Stimulated activated effector memory CD8-positive, alpha-beta T cell treated with anti-CD3 and anti-CD28 coated beads, Interleukin-12 subunit alpha, Interleukin-12 subunit beta, amount 100 ng/mL, for 72 hours (primary cell): ENCODE data around the gene MACROD2.
A peak's percentile ranks its signal among the peaks of the same experiment; 100 is the strongest.

Experiments used
- ATAC-seq: fragments of 150-1000 bp; cut with Tn5 transposase; 2 replicates; pipeline ENCODE4 v1.10.0; 2021
- DNase-seq, 2 donors: peaks; one replicate each; pipeline ENCODE4 v3.0.0; 2021 to 2022; ENCODE audit warnings: low spot score in 2 of 2
- H3K27ac Mint-ChIP-seq: one replicate; pipeline ENCODE4 v1.8.0; 2022; ENCODE audit warnings: mild to moderate bottlenecking, mixed read lengths
- H3K36me3 Mint-ChIP-seq: one replicate; pipeline ENCODE4 v1.8.0; 2022; ENCODE audit warnings: mild to moderate bottlenecking, mixed read lengths
- H3K4me1 Mint-ChIP-seq: one replicate; pipeline ENCODE4 v1.8.0; 2022; ENCODE audit warnings: mixed read lengths
- H3K4me3 Mint-ChIP-seq: one replicate; pipeline ENCODE4 v1.8.0; 2022; ENCODE audit warnings: mild to moderate bottlenecking, mixed read lengths
- H3K9me3 Mint-ChIP-seq: one replicate; pipeline ENCODE4 v1.8.0; 2022; ENCODE audit warnings: mixed read lengths

The MACROD2 gene

DNA sequence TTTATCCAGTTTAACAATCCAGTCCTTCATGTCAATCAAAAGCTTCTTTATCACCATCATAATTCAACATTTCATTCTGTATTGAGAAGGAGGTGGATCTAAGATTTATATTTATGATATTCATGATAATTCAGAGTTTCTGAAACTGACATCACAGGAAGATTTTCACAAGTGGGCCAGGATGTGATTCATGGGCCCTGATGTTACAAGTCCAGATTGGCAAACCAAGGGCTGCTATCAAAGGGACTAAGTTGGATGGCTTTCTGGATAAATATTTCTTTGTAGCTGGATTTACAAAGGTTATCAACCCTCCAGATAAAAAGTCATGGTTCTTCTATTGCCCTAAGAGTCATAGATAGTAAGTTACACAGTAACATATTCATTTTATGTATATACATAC lies 1711.4 kb downstream of the MACROD2 start:
- no peak for DNase-seq
- Mint-ChIP-seq H3K27ac (no peak overlapping the region), H3K36me3 (no peaks in the 10 kb centered on the region), H3K4me3 (no peak overlapping the region), H3K9me3 (peaks cover 3% of the 10 kb centered on the region), H3K4me1 (no peaks in the 10 kb centered on the region)
- ATAC-seq, result no peak

DNA sequence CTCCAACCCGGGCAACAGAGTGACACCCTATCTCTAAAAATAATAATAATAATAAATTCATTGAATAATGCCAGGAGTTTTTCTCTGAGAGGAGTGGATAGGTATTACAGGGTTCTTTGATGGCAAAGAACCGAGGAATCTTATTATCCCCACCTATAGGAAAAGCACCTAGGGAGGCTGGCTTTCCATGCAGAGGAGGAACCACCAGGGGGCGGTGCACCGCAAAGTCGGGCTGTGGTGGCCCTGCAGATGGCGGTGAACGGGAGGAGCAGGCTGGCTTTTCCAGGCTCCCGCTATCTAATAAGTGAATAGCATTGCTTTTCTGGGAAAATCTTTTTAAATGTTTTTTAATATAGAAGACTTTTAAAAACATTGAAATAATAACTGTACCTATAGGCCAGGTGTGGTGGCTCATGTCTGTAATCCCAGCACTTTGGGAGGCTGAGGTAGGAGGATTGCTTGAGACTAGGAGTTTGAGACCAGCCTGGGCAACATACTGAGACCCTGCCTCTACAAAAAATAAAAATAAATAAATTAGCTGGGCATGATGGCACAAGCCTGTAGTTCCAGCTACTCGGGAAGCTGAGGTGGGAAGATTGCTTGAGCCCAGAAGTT lies 1713.8 kb downstream of the MACROD2 start:
- H3K27ac Mint-ChIP-seq, result no peak overlapping the region
- peaks cover 7% of the 10 kb centered on the region for H3K9me3 Mint-ChIP-seq
- DNase-seq, result peak; percentile 3 to 52
- ATAC-seq, result no peak
- H3K36me3 Mint-ChIP-seq, result no peaks in the 10 kb centered on the region
- no peaks in the 10 kb centered on the region for H3K4me1 Mint-ChIP-seq
- no peak overlapping the region for H3K4me3 Mint-ChIP-seq

DNA sequence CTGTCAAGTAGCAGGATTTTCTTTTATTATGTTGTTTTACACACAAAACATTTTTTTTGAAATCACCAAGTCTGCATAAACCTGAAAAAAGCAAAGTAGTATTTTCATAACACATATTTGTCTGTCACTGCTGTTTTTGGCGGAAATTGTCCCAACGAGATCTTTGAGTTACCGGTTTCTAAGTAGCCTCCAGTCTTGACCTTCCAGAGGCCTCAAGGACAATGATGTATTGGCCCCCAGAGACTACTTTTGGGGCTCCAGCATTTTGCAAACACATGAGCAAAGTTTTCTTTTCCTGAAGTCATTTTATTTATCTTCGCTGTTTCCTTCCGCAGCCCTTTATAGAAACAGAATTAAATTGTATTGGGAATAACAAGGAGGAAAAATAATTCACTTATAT lies 1715.3 kb downstream of the MACROD2 start:
- Mint-ChIP-seq H3K4me1 (no peaks in the 10 kb centered on the region), H3K9me3 (peaks cover 5% of the 10 kb centered on the region), H3K27ac (no peak overlapping the region), H3K4me3 (no peak overlapping the region), H3K36me3 (no peaks in the 10 kb centered on the region)
- DNase-seq (no peak), ATAC-seq (no peak)

DNA sequence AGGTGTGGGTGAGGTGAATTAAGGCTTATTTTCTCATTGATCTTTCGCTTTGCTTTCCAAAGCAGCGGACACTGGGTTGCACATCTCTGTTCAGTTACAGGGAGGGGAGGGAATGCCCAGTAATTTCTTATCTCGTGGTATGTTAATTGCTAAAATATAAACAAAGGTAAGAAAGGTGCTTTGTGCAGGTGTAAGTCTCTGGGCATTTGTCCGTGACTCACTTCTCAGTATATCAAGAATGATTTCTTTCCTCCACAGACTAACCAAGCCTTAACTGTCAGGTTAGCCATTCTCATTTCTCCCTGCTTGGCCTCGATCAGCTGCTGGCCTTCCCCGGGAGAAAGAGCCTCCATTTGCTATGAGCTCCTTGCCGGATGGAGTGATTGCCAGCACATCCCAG lies 1715.9 kb downstream of the MACROD2 start:
- H3K4me1 Mint-ChIP-seq, result no peaks in the 10 kb centered on the region
- DNase-seq (no peak), ATAC-seq (no peak)
- no peak overlapping the region for H3K4me3 Mint-ChIP-seq
- no peak overlapping the region for H3K27ac Mint-ChIP-seq
- peaks cover 5% of the 10 kb centered on the region for H3K9me3 Mint-ChIP-seq
- H3K36me3 Mint-ChIP-seq, result no peaks in the 10 kb centered on the region

DNA sequence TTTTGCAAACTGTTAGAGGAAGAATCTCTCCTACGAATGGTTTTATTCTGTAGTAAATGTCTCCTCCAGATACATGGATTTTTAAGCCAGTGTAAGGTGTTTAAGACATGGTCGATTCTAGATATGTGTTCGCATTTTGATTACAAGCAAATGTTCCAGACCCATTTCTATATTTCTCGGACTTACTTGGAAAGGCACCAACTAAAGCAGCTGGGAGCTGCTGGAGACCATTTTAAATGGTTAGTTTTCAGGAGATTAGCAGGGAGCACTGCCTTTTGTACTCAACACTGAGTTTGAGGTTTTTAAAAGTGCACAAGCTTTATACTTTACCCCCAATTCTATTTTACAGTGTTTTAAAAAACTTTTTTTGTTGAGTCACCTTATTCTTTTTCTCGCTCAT lies 1720.9 kb downstream of the MACROD2 start:
- no peak overlapping the region for H3K27ac Mint-ChIP-seq
- H3K4me3 Mint-ChIP-seq, result no peak overlapping the region
- peaks cover 12% of the 10 kb centered on the region for H3K9me3 Mint-ChIP-seq
- DNase-seq (no peak), ATAC-seq (no peak)
- no peaks in the 10 kb centered on the region for H3K4me1 Mint-ChIP-seq
- H3K36me3 Mint-ChIP-seq, result no peaks in the 10 kb centered on the region

DNA sequence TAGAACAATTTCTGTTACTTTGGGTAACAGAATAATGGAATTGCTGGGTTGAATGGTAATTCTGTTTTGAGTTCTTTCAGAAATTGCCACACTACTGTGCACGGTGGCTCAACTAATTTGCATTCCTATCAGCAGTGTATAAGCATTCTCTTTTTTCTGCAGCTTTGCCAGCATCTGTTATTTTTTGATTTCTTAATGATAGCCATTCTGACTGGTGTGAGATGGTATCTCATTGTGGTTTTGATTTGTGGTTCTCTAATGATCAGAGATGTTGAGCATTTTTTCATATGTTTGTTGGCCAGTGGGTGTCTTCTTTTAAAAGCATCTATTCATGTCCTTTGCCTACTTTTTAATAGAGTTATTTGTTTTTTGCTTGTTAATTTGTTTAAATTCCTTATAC lies 1731.1 kb downstream of the MACROD2 start:
- H3K27ac Mint-ChIP-seq, result no peak overlapping the region
- ATAC-seq (no peak), DNase-seq (no peak)
- no peaks in the 10 kb centered on the region for H3K4me1 Mint-ChIP-seq
- H3K36me3 Mint-ChIP-seq, result no peaks in the 10 kb centered on the region
- peaks cover 27% of the 10 kb centered on the region for H3K9me3 Mint-ChIP-seq
- H3K4me3 Mint-ChIP-seq, result no peak overlapping the region

DNA sequence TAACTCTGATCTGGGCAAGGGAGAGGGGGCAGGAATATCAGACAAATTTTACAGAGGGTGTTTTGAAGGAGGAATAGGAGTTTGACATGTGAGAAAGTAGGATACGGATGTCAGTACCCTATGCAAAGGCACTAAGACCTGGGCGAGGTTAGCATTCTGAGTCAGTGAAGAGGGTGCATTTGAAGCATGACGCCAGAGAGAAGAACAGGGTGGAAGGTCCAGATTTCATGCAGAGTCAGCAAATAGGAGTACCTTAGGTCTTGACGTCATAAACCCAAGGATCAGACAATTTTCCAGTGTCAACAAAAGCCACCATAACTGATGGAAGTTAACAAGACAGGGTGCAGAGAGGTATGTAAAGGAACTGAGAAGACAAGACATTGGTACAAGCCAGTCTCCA lies 1738.7 kb downstream of the MACROD2 start:
- ATAC-seq (no peak), DNase-seq (no peak)
- peaks cover 20% of the 10 kb centered on the region for H3K9me3 Mint-ChIP-seq
- H3K4me3 Mint-ChIP-seq, result no peak overlapping the region
- H3K27ac Mint-ChIP-seq, result no peak overlapping the region
- H3K36me3 Mint-ChIP-seq, result no peaks in the 10 kb centered on the region
- H3K4me1 Mint-ChIP-seq, result no peaks in the 10 kb centered on the region

DNA sequence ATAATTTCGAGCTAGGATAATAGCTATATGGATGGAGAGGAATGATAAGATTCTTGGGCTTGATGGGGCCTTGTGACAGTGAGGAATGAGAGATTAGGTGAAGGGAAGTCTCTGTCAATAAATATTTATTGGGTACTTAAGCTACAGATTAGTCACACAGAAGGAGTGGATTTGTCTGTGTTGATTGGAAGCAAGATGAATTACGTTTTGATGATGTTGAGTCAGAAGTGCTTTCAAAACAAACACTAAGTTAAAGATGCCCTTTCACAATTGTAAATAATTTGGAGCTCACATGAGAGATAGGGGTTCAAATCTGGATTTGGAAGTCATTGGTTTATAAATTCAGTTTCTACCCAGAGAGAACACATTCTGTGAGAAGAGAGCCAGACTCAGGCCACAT lies 1743.7 kb downstream of the MACROD2 start:
- Mint-ChIP-seq H3K9me3 (peaks cover 11% of the 10 kb centered on the region), H3K36me3 (no peaks in the 10 kb centered on the region), H3K27ac (no peak overlapping the region), H3K4me3 (no peak overlapping the region), H3K4me1 (no peaks in the 10 kb centered on the region)
- DNase-seq (no peak), ATAC-seq (no peak)

DNA sequence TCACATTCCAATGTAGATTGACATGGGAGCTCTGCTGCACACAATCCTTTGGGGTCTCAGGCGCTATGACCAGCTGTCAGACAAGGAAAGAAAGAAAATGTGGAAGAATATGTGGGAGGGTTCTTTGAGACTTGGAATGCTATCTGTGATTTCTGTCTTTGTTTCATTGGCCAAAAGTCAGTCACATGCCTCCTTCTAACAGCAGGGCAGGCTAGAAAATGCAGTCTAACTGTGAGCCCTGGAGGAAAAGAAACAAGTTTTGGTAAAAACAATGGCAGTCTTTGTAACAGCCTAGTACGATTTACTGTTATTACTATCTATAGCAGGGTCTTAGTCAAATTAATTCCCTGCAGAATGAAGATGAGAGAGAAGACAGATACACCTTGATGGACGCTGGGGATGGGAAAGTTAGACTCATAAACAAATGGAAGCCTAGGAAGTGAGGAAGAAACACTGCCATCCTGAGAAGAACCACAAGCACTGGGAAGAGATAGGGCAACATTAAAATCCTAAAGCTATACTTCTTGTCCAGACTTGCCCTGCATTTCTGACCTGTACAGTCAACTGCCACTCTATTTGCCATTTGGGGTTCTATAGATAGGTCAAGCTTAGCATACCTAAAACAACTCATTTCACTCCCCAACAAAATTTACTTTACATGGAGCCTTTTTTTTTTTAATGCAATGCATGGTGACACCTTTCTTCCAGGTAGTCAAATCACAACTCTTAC lies 1744.9 kb downstream of the MACROD2 start:
- Mint-ChIP-seq H3K9me3 (peaks cover 10% of the 10 kb centered on the region), H3K4me1 (no peaks in the 10 kb centered on the region), H3K27ac (no peak overlapping the region), H3K36me3 (no peaks in the 10 kb centered on the region), H3K4me3 (no peak overlapping the region)
- DNase-seq (no peak), ATAC-seq (no peak)

DNA sequence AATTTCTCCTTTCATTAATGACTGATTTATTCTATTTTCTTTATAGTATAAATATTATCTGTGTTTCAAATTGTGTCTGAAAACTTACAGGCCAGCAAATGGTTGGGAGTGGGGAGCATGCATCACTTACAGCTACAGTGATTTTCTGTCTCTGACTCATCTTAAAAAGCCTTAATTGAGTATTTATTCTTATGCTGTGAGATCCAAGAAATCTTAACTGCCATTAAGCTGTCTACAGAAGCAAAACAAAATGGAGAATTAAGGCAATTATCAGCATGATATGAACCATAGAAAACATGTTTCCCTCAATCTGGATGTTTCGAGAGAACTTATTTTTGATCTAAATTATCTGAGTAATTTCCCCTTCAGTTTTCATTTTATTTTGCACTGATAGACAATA lies 1746.8 kb downstream of the MACROD2 start:
- Mint-ChIP-seq H3K4me1 (no peaks in the 10 kb centered on the region), H3K27ac (no peak overlapping the region), H3K36me3 (no peaks in the 10 kb centered on the region), H3K9me3 (peaks cover 6% of the 10 kb centered on the region), H3K4me3 (no peak overlapping the region)
- ATAC-seq, result no peak
- no peak for DNase-seq

DNA sequence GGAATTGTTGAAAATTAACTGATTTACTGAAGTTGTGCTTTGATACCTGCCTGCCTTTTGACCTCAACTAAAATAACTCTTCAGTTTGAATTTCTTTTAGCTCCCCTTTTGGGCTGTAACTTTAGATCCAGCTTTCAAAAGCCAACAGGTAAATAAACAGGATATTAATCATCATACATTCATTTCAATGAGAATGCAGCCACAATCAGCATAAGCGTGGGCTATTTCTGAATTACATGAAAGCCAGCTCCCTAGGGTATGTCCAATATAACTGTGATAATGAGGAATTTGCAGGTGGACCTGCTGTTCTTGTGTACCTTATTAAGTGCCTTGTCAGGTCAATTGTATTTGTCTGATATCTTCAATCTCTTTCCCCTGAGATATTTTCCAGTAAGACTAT lies 1747.3 kb downstream of the MACROD2 start:
- H3K4me1 Mint-ChIP-seq, result no peaks in the 10 kb centered on the region
- no peaks in the 10 kb centered on the region for H3K36me3 Mint-ChIP-seq
- H3K4me3 Mint-ChIP-seq, result no peak overlapping the region
- ATAC-seq (no peak), DNase-seq (no peak)
- no peak overlapping the region for H3K27ac Mint-ChIP-seq
- H3K9me3 Mint-ChIP-seq, result peaks cover 6% of the 10 kb centered on the region

DNA sequence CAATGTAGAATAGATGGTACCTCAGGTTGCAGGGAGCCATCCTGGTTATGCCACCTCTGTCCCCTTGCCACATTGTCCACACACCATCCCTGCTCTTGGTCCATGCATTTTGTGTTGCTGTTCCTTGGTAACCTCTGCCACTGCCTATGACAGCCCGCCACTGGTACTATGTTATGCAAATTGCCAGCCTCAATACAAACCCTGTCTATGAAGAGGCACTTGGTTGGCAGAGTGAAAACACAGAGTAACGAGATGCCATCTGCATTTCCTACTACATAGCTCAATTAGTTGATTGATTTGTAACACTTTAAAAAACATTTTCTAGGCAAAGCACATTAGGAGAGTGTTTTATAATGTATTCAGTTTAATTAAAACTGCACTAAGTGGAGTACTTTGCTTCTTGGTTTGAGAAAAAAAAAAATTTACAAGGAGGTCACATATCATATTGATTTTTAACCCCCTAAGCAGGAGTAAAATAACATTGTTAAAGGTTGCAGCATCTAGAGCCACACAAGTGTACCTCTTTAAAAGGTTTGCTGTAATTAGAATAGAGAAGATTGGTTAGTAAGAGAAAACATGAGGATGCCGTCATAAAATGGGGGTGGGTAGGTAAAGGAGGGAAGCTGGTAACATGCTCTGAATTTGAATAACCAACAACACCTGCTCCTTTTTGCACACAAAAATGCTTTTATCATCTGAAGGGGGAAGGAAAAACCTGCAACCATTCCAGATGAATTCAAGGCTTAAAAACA lies 1760.9 kb downstream of the MACROD2 start:
- H3K4me3 Mint-ChIP-seq, result no peak overlapping the region
- no peak overlapping the region for H3K27ac Mint-ChIP-seq
- H3K9me3 Mint-ChIP-seq, result no peaks in the 10 kb centered on the region
- no peaks in the 10 kb centered on the region for H3K4me1 Mint-ChIP-seq
- no peak for ATAC-seq
- DNase-seq, result no peak
- H3K36me3 Mint-ChIP-seq, result no peaks in the 10 kb centered on the region

DNA sequence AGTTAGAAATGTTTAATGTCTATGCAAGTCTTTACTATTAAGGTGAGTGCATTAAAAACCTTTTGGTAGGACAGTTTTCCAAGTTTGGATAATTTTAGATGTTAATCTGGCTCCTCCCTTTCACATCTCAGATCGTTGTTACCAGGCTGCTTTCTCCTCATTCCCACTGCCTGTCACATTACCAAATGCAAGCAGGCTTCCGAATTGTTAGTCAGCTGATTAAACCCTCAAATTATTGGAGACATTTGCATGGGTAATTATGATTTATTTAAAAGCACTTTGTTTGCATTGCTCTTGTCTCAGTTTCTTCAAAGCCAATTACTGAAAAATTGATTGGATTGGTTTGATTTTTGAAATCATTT lies 1761.4 kb downstream of the MACROD2 start:
- ATAC-seq (no peak), DNase-seq (no peak)
- Mint-ChIP-seq H3K36me3 (no peaks in the 10 kb centered on the region), H3K4me1 (no peaks in the 10 kb centered on the region), H3K9me3 (no peaks in the 10 kb centered on the region), H3K27ac (no peak overlapping the region), H3K4me3 (no peak overlapping the region)

DNA sequence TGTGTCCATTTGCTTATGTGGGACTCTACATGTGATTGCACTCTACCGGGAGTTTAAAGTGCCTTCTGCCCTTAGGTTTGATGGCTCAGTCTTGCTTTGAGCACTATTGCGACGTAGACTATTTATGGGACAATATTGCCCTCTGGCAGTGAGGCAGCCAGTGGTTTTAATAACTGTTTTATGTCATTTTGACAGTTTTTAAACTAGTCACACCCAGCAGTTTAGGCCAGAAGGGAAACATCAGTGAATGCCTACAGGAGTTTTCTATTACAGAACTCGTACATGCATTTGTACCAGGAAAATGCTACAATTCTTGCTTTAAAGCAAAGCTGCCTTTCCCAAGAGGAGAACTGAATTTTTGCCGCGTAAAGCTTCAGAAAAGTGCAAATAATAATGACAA lies 1764.3 kb downstream of the MACROD2 start:
- H3K4me3 Mint-ChIP-seq, result no peak overlapping the region
- DNase-seq (no peak), ATAC-seq (no peak)
- no peaks in the 10 kb centered on the region for H3K36me3 Mint-ChIP-seq
- H3K27ac Mint-ChIP-seq, result no peak overlapping the region
- peaks cover 3% of the 10 kb centered on the region for H3K9me3 Mint-ChIP-seq
- H3K4me1 Mint-ChIP-seq, result no peaks in the 10 kb centered on the region

DNA sequence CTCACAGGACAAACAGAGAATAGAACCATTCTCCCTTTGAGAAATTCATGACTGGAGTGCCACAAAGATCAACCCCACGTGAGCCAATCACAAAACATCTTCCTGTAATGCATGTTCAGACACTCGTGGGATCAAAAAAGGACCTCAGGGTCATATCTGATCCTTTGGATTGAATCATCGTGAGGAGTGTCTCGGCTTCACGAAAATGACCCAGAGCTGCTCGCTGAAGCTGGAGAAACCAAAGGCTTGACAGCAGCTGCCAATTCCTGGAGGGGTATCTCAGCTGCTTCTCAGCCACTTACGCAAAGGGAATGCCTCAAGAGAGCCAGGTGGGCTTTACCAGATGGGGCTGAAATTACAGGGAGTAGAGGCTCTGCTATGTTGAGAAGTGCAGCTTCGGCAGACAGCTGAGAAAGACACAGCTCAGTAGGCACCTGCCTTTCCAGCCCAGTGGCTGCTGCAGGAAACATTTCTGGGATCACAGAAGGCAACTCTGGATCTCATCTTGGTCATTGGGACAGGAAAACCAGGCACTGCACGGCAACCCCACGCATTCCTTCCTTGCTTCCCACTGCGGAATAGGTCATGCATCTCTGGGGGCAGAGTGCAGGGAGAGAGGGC lies 1764.8 kb downstream of the MACROD2 start:
- Mint-ChIP-seq H3K9me3 (peaks cover 8% of the 10 kb centered on the region), H3K4me1 (no peaks in the 10 kb centered on the region), H3K36me3 (no peaks in the 10 kb centered on the region), H3K4me3 (no peak overlapping the region), H3K27ac (no peak overlapping the region)
- no peak for ATAC-seq
- no peak for DNase-seq

DNA sequence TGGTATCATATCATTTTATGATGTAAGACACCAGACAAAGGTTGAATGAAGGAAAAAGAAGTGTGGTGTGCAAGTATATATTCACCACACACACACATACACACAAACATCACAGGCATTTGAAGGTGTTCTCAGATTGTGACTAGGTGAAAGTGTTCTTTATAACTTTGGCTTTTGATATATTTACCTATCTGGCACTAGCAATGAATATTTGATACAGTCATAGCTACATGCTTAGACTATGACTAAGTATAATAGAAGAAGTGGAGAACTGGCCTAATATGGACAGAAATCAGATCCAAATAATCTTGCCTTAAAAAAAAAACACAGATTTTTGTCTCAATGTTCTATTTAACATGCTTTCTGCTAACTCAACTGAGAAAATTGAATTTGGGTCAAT lies 1768.0 kb downstream of the MACROD2 start:
- no peak for ATAC-seq
- Mint-ChIP-seq H3K4me1 (no peaks in the 10 kb centered on the region), H3K4me3 (no peak overlapping the region), H3K9me3 (peaks cover 10% of the 10 kb centered on the region), H3K27ac (no peak overlapping the region), H3K36me3 (no peaks in the 10 kb centered on the region)
- no peak for DNase-seq
